ENCODE measurements around the gene ZNF800.

Gene ZNF800

DNA sequence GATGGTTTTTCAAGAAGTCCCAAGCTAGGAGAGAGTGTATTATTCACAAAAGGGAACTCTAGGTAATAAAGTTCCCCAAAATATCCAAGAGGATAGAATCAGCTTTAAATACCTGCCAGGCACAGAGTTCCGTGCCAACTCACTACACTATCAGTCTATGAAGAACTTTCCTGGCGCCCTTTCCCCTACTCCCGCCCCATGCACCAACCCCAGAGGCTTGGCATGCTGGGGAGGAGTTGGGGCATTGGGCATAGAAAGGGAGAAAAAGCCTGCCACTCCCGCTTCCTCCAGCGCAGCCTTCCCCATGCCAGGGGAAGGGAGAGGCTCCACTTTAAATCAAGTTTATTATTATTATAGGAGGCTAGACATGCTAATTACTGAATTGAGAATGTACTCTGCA, 54.9 kb downstream of the ZNF800 start:
- TF ChIP-seq BACH2 (CRISPR knock-in tag; IDR thresholded peaks at IDR 0.05; ENCODE audit: borderline replicate concordance), result no peak
- TF ChIP-seq ZFP3 (CRISPR knock-in tag; IDR thresholded peaks at IDR 0.05), result no peak
- no peak for TF ChIP-seq GLIS3 (CRISPR knock-in tag; IDR thresholded peaks at IDR 0.05)
- no peak for TF ChIP-seq TCF4 (CRISPR knock-in tag; IDR thresholded peaks at IDR 0.05; ENCODE audit: borderline replicate concordance)
- TF ChIP-seq RARB (CRISPR knock-in tag; IDR thresholded peaks at IDR 0.05), result no peak
- TF ChIP-seq, protein P1, sequence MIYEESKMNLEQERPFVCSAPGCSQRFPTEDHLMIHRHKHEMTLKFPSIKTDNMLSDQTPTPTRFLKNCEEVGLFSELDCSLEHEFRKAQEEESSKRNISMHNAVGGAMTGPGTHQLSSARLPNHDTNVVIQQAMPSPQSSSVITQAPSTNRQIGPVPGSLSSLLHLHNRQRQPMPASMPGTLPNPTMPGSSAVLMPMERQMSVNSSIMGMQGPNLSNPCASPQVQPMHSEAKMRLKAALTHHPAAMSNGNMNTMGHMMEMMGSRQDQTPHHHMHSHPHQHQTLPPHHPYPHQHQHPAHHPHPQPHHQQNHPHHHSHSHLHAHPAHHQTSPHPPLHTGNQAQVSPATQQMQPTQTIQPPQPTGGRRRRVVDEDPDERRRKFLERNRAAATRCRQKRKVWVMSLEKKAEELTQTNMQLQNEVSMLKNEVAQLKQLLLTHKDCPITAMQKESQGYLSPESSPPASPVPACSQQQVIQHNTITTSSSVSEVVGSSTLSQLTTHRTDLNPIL (CRISPR knock-in tag; IDR thresholded peaks at IDR 0.05; ENCODE audit: low read depth), result no peak
- TF ChIP-seq, protein P2, sequence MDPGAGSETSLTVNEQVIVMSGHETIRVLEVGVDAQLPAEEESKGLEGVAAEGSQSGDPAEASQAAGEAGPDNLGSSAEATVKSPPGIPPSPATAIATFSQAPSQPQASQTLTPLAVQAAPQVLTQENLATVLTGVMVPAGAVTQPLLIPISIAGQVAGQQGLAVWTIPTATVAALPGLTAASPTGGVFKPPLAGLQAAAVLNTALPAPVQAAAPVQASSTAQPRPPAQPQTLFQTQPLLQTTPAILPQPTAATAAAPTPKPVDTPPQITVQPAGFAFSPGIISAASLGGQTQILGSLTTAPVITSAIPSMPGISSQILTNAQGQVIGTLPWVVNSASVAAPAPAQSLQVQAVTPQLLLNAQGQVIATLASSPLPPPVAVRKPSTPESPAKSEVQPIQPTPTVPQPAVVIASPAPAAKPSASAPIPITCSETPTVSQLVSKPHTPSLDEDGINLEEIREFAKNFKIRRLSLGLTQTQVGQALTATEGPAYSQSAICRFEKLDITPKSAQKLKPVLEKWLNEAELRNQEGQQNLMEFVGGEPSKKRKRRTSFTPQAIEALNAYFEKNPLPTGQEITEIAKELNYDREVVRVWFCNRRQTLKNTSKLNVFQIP (CRISPR knock-in tag; IDR thresholded peaks at IDR 0.05; ENCODE audit: borderline replicate concordance, low read depth), result no peak
- TF ChIP-seq, protein P3, sequence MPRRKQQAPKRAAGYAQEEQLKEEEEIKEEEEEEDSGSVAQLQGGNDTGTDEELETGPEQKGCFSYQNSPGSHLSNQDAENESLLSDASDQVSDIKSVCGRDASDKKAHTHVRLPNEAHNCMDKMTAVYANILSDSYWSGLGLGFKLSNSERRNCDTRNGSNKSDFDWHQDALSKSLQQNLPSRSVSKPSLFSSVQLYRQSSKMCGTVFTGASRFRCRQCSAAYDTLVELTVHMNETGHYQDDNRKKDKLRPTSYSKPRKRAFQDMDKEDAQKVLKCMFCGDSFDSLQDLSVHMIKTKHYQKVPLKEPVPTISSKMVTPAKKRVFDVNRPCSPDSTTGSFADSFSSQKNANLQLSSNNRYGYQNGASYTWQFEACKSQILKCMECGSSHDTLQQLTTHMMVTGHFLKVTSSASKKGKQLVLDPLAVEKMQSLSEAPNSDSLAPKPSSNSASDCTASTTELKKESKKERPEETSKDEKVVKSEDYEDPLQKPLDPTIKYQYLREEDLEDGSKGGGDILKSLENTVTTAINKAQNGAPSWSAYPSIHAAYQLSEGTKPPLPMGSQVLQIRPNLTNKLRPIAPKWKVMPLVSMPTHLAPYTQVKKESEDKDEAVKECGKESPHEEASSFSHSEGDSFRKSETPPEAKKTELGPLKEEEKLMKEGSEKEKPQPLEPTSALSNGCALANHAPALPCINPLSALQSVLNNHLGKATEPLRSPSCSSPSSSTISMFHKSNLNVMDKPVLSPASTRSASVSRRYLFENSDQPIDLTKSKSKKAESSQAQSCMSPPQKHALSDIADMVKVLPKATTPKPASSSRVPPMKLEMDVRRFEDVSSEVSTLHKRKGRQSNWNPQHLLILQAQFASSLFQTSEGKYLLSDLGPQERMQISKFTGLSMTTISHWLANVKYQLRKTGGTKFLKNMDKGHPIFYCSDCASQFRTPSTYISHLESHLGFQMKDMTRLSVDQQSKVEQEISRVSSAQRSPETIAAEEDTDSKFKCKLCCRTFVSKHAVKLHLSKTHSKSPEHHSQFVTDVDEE (CRISPR knock-in tag; IDR thresholded peaks at IDR 0.05), result no peak
- no peak for TF ChIP-seq TOX (CRISPR knock-in tag; IDR thresholded peaks at IDR 0.05; ENCODE audit: borderline replicate concordance)
- TF ChIP-seq SNAI2 (CRISPR knock-in tag; IDR thresholded peaks at IDR 0.05), result no peak
- TF ChIP-seq ZNF565 (CRISPR knock-in tag; conservative IDR thresholded peaks at IDR 0.05; ENCODE audit: low read depth), result no peak
- TF ChIP-seq ESRRG (CRISPR knock-in tag; IDR thresholded peaks at IDR 0.05), result no peak
- TF ChIP-seq OSR1 (CRISPR knock-in tag; IDR thresholded peaks at IDR 0.05), result no peak
- no peak for TF ChIP-seq ZFP30 (CRISPR knock-in tag; IDR thresholded peaks at IDR 0.05)
- no peak for TF ChIP-seq ARNTL (CRISPR knock-in tag; IDR thresholded peaks at IDR 0.05; ENCODE audit: borderline replicate concordance, low read depth)
- TF ChIP-seq PPARA (CRISPR knock-in tag; IDR thresholded peaks at IDR 0.05; ENCODE audit: borderline replicate concordance), result no peak
- no peak for ATAC-seq

- ATAC-seq, result no peak
- TF ChIP-seq, protein P3 (CRISPR knock-in tag; IDR thresholded peaks at IDR 0.05), result no peak
- TF ChIP-seq OSR1 (CRISPR knock-in tag; IDR thresholded peaks at IDR 0.05), result no peak
- TF ChIP-seq SNAI2 (CRISPR knock-in tag; IDR thresholded peaks at IDR 0.05), result no peak
- no peak for TF ChIP-seq TOX (CRISPR knock-in tag; IDR thresholded peaks at IDR 0.05; ENCODE audit: borderline replicate concordance)
- no peak for TF ChIP-seq RARB (CRISPR knock-in tag; IDR thresholded peaks at IDR 0.05)
- TF ChIP-seq BACH2 (CRISPR knock-in tag; IDR thresholded peaks at IDR 0.05; ENCODE audit: borderline replicate concordance), result no peak
- TF ChIP-seq, protein P2 (CRISPR knock-in tag; IDR thresholded peaks at IDR 0.05; ENCODE audit: borderline replicate concordance, low read depth), result no peak
- TF ChIP-seq ARNTL (CRISPR knock-in tag; IDR thresholded peaks at IDR 0.05; ENCODE audit: borderline replicate concordance, low read depth), result no peak
- no peak for TF ChIP-seq PATZ1 (CRISPR knock-in tag; IDR thresholded peaks at IDR 0.05; ENCODE audit: borderline replicate concordance)
- no peak for TF ChIP-seq ZFP30 (CRISPR knock-in tag; IDR thresholded peaks at IDR 0.05)
- TF ChIP-seq GLIS3 (CRISPR knock-in tag; IDR thresholded peaks at IDR 0.05), result no peak
- TF ChIP-seq, protein P1 (CRISPR knock-in tag; IDR thresholded peaks at IDR 0.05; ENCODE audit: low read depth), result no peak
- no peak for TF ChIP-seq ZNF8 (CRISPR knock-in tag; IDR thresholded peaks at IDR 0.05)
- TF ChIP-seq PPARA (CRISPR knock-in tag; IDR thresholded peaks at IDR 0.05; ENCODE audit: borderline replicate concordance), result no peak
- no peak for TF ChIP-seq ESRRG (CRISPR knock-in tag; IDR thresholded peaks at IDR 0.05)
- no peak for TF ChIP-seq ZNF565 (CRISPR knock-in tag; conservative IDR thresholded peaks at IDR 0.05; ENCODE audit: low read depth)
- no peak for TF ChIP-seq ZFP3 (CRISPR knock-in tag; IDR thresholded peaks at IDR 0.05)
- TF ChIP-seq ISL1 (CRISPR knock-in tag; IDR thresholded peaks at IDR 0.05), result no peak
These were observed 56.0 kb downstream of the ZNF800 start for GRCh38 chr7:127336458-127336857.
